Activated CD4-positive, CD25-positive, alpha-beta regulatory T cell treated with anti-CD3 and anti-CD28 coated beads, Interleukin-2, amount 50 U/mL, for 24 hours (primary cell): ENCODE results near the gene SHROOM3.

ENCODE experiments used
- ATAC-seq, 2 donors: fragments of 150-1000 bp; cut with Tn5 transposase; one replicate each; pipeline ENCODE4 v1.10.0; 2021; ENCODE audit warnings: mild to moderate bottlenecking in 1 of 2, moderate library complexity in 1 of 2

SHROOM3 gene

GRCh38 chr4:76792418-76792817 is 357.4 kb downstream of the SHROOM3 start:
- ATAC-seq, result no peak

- ATAC-seq, result no peak
These were observed 360.2 kb downstream of the SHROOM3 start for GRCh38 chr4:76795243-76795642.

GRCh38 chr4:76799140-76799539 is 364.1 kb downstream of the SHROOM3 start:
- no peak for ATAC-seq

GRCh38 chr4:76799718-76800117 is 364.7 kb downstream of the SHROOM3 start:
- no peak for ATAC-seq

DNA sequence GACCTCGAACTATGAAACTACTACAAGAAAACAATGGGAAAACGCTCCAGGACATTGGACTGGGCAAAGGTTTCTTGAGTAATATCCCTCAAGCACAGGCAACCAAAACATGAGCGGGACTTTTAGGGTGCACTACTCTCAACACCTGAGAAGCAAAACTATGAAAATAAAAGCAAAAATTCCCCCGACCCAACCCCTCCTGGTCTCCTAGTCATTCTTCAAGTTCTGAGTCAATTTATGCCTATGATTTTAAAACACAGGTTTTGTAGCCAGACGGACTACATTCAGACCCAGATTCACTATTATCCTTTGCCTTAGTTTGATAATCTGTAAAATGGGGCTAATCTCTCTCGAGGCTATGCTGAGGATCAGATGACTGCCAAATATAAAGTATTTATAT is 365.9 kb downstream of the SHROOM3 start:
- peak in 1 of 2 donors; percentile 36 for ATAC-seq

DNA sequence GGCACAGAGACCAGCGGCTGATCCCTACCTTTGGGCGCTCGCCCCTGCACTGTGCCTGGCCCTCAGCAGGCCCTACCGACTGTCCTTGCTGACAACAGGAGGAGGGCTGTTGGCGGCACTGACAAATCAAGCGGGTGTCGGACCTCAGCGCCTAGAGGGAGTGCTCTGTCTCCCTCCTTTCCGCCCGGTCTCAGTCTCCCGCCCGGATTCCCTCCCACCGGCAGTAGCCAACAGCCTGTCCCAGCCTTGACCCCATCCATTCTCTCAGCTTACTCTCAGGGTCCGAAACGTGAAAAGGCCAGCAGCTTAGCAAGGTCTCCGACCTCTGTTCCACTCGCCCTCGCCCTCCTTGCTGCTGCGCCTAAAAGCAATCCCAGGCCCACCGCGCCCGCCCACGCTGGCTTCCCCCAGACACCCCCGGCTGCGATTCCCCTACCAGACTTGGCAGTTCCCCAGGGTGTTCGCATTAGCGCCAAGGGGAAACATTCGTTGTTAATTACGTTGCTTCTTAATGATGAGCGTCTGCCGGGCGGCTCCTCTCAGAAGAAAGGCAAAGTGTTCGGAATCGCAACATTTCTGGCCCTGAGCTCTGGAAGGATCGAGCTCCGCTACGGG is 366.7 kb downstream of the SHROOM3 start:
- no peak for ATAC-seq

GRCh38 chr4:76802236-76803021 is 367.4 kb downstream of the SHROOM3 start:
- ATAC-seq, result no peak

GRCh38 chr4:76803522-76803921 is 368.5 kb downstream of the SHROOM3 start:
- no peak for ATAC-seq

GRCh38 chr4:76804096-76804495 is 369.1 kb downstream of the SHROOM3 start:
- no peak for ATAC-seq

DNA sequence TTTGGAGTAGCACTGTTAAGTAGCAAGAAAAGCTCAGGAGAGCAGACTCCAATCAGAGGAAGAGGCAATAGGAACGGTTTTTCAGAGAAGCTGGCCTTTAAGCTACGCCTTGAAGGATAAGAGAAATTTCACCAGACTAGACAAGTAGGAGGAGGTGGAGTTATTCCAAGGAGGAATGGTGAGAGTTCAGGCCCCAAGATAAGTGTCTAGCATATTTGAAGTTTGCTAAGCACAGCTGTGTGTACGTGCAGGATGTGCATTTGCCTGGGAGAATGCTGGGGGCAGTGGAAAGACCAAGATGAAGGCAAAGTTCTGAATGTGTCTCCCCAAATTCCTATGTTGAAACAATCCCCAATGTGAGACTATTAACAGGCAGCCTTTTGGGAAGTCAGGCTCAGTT is 371.3 kb downstream of the SHROOM3 start:
- ATAC-seq, result no peak

DNA sequence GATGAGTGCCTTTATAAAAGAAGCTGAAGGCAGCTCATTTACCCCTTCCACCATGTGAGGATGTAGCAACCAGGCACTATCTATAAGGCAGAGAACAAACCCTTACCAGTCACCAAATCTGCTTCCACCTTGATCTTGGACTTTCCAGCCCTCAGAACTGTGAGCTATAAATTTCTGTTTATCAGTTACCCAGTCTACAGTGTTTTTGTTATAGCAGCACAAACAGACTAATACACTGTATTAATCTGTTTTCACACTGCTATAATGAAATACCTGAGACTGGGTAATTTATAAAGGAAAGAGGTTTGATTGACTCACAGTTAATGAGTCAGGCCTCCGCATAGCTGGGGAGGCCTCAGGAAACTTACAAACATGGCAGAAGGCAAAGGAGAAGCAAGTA is 371.7 kb downstream of the SHROOM3 start:
- ATAC-seq, result no peak

DNA sequence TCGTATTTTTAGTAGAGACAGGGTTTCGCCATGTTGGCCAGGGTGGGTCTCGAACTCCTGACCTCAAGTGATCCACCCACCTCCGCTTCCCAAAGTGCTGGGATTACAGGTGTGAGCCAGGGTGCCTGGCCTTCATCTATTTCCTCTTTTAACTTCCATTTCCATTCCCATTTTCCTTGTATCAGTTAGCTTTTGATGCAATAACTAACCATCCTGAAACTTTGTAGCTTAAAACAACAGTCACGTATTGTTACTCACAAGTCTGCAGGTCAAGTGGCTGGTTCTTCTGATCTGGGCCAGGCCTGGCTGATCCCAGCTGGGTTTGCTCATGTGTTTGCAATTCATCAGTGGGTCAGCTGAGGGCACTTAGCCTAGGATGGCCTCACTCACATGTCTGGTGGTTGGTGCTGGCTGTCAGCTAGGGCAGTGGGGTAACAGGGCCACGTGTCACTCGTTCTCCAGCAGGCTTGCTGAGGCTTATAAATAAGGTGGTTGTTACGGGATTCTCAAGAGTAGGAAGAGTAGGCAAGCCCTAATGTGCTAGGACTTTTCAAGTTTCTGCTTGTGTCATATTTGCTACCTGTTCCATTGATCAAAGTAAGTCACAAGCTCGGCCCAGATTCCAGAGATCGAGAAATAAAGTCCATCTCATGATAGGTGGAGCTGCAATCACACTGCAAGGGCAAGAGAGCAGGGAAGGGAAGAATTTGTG is 374.7 kb downstream of the SHROOM3 start:
- ATAC-seq, result no peak

DNA sequence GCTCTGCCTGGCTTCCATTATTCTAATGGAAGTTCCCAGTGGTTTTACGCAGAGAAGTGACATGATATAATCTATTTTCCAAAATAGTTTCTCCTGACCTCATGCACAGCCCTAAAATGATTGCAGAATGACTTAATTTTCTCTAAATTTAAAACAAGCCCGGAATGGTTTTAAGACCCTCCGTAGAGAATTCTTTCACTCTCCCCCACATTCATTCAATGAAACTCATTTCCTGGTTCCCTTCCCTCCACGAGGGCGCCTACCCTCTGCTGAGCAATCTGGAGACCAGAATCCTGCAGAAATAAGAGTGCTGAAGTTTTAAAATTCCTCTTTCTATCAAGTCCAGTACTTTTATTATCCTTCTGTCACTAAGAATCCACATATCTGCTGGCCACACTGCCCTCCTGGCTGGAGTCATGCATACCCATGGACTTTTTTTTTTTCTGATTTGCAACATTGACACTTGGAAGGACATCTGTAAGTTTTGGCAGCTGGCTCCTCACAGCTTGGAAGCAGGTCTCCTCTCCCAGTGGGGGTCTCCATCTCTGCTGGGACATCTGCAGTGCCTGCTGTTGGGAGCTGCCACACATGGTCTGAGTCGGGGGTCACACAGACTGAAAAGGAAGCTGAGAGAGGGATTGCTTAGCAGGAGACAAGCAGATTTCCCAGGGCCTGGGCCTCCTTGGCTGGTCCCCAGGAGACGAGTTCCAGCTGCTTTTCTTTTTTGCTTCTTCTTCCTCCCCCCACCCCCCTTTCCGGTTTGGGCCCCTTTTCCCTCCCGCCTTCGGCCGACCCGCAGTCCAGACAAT is 376.8 kb downstream of the SHROOM3 start:
- ATAC-seq, result no peak

DNA sequence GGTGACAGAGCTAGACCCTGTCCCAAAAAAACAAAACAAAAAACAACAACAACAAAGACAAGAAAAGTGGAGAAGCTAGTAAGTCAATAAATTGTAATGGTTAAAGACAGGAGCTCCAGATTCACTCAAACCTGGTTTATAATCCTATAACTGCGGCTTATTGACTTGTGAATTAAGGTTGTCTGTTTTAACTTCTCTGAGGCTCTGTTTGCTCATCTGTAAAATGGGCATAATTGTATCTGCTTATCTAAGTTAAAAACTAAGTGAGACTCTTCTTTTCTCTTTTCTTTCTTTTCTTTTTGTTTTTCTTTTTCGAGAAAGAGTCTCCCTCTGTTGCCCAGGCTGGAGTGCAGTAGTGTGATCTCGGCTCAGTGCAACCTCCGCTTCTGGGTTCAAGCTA is 378.0 kb downstream of the SHROOM3 start:
- no peak for ATAC-seq

DNA sequence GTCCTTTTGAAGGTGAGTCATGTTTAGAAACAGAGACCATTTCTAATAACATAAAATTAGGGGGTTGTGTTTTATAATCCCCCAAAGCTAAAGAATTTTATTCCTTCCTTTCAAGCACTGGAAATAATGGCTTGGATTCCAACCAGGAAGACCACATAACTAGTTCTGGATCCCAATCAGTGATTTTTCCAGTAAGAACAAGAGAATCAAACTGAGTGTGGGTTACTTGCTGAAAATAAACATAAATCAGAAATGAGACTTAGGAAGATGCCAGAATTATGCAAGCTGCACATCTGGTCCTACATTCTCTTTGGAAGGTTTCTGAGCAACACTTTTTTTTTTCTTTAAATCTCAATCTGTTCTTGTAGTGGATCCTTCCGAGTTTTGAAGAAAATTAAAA is 386.6 kb downstream of the SHROOM3 start:
- ATAC-seq, result no peak

DNA sequence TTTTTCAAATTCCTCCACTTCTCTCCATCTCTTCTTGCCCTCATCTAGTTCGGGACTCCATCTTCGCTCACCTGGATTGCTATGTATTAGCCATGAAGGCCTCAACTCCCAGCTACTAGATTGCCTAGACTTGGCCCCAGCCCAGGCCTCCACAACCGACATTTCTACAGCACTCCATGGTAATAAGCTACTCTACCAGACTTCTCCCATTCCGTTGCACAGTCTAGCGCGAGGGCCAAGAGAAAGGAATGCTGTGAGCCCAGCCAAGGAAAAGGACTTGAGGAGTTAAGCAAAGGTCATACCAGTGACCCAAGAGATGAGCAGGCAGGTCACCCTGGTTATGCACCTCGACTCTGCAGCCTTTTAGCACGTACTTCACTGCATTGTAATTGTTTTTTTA is 387.3 kb downstream of the SHROOM3 start:
- no peak for ATAC-seq

DNA sequence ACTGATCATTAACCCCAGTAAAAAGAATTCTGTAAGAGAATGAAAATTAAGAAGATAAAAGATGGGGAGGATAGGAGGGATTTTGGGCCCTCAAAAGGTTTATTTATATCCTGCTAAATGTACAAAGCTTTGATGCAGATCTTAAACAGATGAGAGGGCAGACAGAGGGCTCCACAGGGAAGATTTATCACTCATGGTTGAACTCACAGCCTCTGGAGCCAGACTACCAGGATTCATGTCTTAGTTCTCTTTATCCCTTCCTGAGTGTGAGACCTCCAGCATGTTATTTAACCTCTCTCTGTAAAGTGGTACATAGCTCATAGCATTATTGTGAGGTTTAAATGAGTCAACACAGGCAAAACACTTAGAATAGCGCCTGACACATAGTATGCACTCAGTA is 388.5 kb downstream of the SHROOM3 start:
- ATAC-seq, result no peak

- no peak for ATAC-seq
These were observed 395.6 kb downstream of the SHROOM3 start for GRCh38 chr4:76830612-76830963.

GRCh38 chr4:76830964-76831703 is 396.1 kb downstream of the SHROOM3 start:
- no peak for ATAC-seq

DNA sequence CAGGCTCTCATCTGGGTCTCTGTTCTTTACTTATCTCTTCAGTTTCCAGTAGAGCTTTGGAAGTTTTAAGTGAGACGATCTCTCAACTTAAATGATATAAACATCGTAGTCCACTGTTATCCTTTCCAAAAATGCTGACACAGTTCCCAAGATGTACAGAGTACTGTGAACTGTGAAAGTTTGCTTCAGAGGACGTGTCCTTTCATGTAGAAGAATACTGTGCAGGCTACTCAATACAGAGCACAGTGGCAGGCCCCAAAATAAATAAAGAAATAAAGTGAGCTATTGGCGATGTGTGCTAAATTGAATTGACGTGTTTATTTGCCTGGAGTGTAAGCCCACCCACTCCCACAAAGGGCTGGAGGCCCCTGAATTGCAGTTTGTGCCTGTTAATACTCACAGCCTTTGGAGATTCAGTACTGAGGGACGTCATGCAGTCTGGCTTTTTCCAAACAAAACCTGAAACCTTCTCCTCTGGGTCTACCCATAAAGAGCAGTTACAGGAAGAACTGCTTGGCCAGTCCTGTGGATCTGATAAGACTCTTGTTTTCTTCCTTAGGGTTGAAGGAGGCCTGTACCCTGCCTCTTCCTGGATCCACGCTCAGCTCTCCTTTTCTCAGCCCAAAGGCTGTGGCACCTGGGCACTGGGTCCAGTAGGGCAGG is 396.8 kb downstream of the SHROOM3 start:
- ATAC-seq, result no peak
